ENCODE measurements around the gene SCML2. TPM values are rescaled to one million over a fixed set of nuclear protein-coding genes. Genes with fewer than 3 reads are reported as not detected.
"Not testable (repeated sequence)": the region's sequence is repeated elsewhere in the genome, so short reads cannot be mapped to it uniquely, and the experiment has no call there.

The SCML2 gene
- 1 to 10 TPM; 3.6 TPM for total RNA-seq

GRCh38 chrX:18354369-18355223, at the start of gene SCML2:
Gene SCML2 (minus strand): TSS chrX:18354688. CDS start chrX:18334071, 20,617 bp downstream.
- POLR2A ChIA-PET: interaction anchor here (0.5 to 0.7 kb wide), 3 partner anchors 12 to 1887 kb away, joined by 4 to 6 read pairs (median 5); no protein-coding TSS in a partner anchor
- CTCF ChIA-PET: interaction anchor here (0.6 to 0.7 kb wide), 2 partner anchors 976 to 1028 kb away, joined by 5 read pairs; no protein-coding TSS in a partner anchor

- ChIA-PET CTCF (no interaction called here), POLR2A (no interaction called here)
Observed at GRCh38 chrX:18401848-18402213, 47.3 kb upstream of the SCML2 start.

DNA sequence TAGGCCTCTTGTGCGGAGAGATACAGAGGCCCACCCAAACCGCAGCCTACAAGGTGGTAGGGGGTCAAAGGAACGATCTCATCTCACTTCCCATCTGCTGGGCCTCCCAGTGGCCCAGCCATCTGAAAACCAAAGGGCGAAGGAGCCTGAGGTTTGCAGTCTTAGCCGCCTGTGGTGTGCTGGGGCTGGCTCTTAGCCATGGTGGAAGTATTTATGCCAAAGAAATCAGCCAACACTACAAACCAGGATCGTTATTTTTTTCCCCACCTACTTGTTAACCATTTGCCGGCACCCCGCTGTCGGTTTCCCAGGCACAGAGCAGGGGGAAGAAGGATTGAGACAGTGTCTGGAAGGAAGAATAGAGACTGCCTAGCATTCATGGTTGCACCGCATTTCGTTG, 40.0 kb upstream of the SCML2 start:
- CTCF ChIA-PET: no interaction called here
- POLR2A ChIA-PET: no interaction called here

- CTCF ChIA-PET: interaction anchor here (1.2 kb wide), 1 partner anchor 943 kb away, joined by 4 read pairs; no protein-coding TSS in a partner anchor
- POLR2A ChIA-PET: no interaction called here
Observed at GRCh38 chrX:18390941-18391538, 36.6 kb upstream of the SCML2 start.

DNA sequence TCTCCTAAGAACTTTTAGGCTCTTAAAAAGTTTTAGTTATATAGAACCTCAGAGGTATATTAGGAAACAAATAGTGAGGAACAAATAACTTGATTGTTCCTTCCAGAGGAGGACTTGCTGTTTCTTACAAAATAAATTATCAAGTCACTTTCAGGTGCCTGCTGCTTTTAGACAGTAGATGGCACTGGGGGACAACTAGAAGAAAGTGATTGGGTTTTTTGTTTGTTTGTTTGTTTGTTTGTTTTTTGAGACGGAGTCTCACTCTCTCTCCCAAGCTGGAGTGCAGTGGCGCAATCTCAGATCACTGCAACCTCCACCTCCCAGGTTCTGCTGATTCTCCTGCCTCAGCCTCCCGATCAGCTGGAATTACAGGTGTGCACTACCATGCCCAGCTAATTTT, 35.5 kb upstream of the SCML2 start:
- ChIA-PET POLR2A (no interaction called here), CTCF (no interaction called here)

DNA sequence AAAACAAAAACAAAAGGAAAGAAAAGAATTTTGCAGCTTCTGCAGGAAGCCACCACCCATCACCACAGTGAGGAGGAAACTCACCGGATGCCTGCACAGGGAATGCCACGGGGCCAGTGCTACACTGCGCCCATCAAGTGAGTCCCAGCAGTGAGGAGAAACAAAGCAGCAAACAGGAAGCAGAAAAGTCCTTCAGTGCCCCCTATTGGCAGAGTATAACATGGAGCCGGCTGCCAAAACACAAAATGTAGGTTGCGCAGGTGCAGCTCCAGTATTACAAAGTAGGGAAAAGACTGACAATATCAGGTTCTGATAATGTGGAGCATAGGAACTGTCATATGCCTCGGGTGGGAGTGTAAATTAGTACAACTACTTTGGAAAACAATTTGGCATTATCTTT, 23.3 kb upstream of the SCML2 start:
- POLR2A ChIA-PET: no interaction called here

DNA sequence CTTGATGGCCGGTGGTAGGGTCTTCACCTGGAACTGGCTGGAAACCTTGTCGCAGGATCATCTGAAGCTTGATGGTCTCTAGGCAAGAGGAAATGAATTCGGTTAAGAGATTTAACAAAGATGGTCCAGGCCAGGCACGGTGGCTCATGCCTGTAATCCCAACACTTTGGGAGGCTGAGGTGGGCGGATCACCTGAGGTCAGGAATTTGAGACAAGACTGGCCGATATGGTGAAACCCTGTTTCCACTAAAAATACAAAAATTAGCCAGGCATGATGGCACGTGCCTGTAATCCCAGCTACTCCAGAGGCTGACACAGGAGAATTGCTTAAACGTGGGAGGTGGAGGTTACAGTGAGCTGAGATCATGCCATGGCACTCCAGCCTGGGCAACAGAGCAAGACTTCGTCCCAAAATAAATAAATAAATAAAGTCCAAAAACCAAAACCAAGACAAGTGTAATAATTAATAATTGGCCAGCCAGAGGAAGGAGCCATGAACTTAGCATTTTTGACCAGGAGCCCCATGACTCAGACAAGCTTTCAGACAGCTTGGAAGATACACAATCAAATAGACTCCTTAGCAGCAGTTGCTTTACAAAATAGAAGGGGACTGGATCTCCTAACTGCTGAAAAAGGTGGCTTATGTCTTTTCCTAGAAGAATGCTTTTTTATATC, 20.8 kb upstream of the SCML2 start:
- CTCF ChIA-PET: not testable (repeated sequence)

More for the DNA sequence above, 23.3 kb upstream of the SCML2 start:
- CTCF ChIA-PET: interaction anchor here (0.7 kb wide), 1 partner anchor 12 kb away, joined by 3 read pairs; no protein-coding TSS in a partner anchor

DNA sequence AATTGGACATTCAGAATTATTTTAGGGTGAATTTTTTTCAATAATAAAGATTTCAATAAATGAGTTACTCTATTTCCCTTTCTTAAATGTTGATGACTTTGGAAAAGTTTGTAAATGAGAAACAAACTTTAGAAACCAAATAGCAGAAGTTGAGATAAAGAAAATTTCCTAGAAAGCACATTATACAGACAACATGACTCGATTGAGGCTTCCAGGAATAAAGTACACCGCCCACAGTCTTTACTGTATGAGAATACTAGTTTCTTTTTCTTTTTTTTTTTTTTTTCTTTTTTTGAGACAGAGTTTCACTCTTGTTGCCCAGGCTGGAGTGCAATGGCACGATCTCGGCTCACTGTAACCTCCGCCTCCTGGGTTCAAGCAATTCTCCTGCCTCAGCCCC, 14.6 kb upstream of the SCML2 start:
- CTCF ChIA-PET: interaction anchor here (0.7 kb wide), 1 partner anchor 715 kb away, joined by 3 read pairs; no protein-coding TSS in a partner anchor
- POLR2A ChIA-PET: not testable (repeated sequence)

More for the DNA sequence above, 20.8 kb upstream of the SCML2 start:
- POLR2A ChIA-PET: not testable (repeated sequence)

DNA sequence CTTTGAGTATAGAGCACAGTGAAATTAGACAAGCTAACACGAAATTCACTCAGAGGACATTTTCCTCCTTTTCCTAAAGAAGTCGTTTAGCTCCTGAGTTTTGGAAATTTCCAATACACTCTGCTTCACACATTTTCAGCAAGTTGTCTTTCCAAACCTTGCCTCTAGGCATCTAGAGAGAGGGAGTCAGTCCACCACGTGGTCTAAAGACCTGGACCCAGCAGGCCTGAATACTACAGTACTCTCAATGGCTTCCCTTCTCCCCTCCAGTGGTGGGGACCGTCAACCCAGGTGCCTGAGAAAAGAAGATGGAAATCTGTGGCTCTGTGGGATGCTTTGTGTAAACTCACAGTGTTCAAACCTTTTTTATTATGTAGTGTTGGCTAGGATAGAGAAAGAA, 13.9 kb upstream of the SCML2 start:
- ChIA-PET CTCF (no interaction called here), POLR2A (no interaction called here)

DNA sequence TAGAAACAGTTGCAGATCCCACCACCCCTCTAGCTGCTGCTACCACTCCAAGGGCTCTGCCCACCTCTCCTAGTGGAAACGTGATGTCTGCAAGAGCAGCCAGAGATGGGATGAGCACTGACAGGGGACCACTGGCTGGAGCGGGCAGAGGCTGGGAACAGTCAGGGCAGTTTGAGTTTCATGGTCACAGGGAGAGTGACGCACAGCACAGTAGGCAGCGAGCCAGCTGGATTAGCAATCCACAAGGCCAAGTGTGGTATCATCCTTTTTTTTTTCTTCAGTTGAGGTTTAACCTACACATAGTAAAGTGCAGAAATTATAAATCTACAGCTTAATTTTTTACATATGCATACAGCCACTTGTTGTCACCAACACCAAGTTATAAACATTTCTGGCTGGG, 6.4 kb upstream of the SCML2 start:
- ChIA-PET POLR2A (no interaction called here), CTCF (no interaction called here)

DNA sequence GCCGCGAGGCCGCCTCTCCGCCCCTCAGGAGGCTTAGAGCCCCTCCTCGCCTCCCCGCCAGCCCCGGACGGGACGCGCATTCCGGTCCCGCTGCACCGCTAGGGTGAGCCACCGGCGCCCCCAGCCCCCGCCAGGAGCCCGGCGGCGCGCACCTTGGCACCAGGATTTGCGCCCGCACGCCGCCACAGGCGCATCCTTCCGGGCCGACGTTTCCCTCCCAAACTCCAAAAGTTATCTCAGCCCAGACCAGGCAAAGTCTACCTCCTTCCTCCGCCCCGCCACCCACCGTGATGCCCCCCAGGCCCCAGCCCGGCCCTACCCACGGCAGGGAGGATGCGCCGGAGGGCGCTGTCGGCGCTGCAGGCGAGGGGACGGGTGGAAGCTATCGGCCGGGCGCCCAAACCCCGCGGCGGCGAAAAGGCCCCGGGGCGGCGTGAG, 538 bp downstream of the SCML2 start:
- POLR2A ChIA-PET: interaction anchor here (0.5 kb wide), 1 partner anchor 12 kb away, joined by 6 read pairs; no protein-coding TSS in a partner anchor

DNA sequence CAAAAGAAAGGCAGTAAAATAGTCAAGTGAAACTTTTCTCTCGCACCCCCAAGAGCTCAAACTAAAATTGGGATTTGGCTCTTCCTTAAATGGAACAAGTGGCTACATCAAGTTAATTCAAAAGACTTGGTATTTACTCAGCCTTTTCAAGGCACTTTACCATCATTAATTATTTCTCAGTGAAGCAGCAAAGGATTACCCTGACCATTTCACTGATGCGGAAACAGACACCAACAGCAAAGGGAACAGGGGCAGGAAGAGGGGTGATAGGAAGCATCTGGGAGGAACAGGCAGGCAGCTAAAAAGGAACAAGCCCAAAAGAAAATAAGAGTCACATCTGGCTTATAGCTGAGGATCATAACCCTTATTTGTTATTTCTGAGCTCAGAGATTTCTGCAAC, 2.7 kb downstream of the SCML2 start:
- ChIA-PET POLR2A (no interaction called here), CTCF (no interaction called here)

More for the DNA sequence above, 538 bp downstream of the SCML2 start:
- CTCF ChIA-PET: no interaction called here

GRCh38 chrX:18348047-18348446, 6.4 kb downstream of the SCML2 start:
- ChIA-PET POLR2A (no interaction called here), CTCF (no interaction called here)

DNA sequence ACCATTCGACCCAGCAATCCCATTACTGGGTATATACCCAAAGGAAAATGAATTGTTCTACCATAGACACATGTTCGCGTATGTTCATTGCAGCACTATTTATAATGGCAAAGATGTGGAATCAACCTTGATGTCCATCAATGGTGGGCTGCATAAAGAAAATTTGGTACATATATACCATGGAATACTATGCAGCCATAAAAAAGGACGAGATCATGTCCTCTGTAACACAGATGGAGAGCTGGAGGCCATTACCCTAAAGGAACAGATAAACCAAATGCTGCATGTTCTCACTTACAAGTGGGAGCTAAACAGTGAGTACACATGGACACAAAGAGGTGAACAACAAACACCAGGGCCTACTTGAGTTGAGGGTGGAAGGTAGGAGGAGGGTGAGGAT, 45.1 kb downstream of the SCML2 start:
- CTCF ChIA-PET: no interaction called here
- POLR2A ChIA-PET: no interaction called here

- ChIA-PET POLR2A (no interaction called here), CTCF (no interaction called here)
Observed at GRCh38 chrX:18297251-18297650, 57.2 kb downstream of the SCML2 start.

DNA sequence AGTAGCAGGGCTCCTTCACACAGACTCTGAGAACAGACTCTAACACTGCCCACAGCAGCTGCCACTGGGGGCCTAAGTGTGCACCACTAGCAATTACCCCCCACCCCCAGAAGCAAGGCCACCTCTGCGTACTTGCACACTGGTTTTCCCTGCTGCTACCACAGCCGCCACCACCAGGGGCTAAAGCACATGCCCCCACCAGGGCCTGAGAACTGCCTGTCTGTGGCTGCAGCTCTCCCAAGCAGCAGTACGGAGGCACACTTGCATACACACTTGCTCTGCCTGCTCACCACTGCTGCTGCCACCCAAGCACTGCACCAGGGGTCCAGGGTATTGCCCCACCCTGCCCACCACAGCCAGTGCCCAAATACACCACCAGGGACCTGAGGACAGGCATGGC, 59.6 kb downstream of the SCML2 start:
- CTCF ChIA-PET: no interaction called here
- POLR2A ChIA-PET: no interaction called here

- POLR2A ChIA-PET: no interaction called here
Observed at GRCh38 chrX:18291006-18291545, 63.4 kb downstream of the SCML2 start.

GRCh38 chrX:18290200-18290599, 64.3 kb downstream of the SCML2 start:
- CTCF ChIA-PET: no interaction called here
- POLR2A ChIA-PET: no interaction called here

More at GRCh38 chrX:18291006-18291545, 63.4 kb downstream of the SCML2 start:
- CTCF ChIA-PET: no interaction called here

DNA sequence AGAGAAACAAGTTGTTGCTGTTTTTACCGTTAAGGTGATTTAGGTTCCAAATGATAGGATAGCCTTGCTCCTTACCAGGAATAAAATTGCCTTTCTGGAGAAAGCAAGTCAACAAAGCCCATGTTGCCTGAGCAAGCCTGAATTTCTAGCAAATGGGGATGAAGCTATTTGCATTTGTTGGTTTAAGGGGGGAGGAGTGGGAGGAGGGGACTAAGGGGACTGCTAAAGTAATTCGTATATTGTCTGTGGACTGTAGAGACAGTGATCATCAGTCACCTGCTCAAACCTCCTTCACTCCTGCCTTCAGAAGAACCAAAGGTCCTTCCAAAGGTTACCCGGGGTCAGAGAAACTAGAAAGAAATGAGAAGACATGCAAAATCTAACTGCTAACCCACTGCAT, 65.8 kb downstream of the SCML2 start:
- POLR2A ChIA-PET: no interaction called here
- CTCF ChIA-PET: no interaction called here

DNA sequence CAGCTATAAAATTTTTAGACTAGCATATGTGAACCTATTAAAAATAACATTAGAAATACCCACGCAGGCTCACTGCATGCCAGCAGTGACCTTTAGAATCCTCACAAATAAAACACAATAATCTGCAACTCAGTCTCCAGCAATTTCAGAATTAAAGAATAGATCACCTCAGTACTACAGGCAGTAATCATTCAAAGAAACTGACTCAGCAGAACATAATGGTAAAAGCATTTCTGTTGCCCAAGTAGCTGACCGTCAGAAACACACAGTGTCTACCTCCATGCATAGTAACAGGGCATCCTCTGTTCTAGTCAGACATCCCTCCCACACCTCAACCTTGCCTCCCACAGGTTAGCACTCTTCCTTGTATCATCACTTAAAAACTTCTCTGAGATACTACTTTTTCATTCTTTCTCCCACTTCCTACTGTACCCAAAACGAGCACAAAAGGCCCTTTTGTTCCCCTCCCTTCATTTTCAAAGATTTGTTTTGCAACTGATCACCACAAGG, 68.1 kb downstream of the SCML2 start:
- ChIA-PET POLR2A (no interaction called here), CTCF (no interaction called here)
